ENCODE data around the gene KLHL6. TPM values are rescaled to one million over a fixed set of nuclear protein-coding genes. Genes with fewer than 3 reads are reported as not detected.

The KLHL6 gene
- total RNA-seq, 1 experiment from 2014 or later = 0.11 TPM

DNA sequence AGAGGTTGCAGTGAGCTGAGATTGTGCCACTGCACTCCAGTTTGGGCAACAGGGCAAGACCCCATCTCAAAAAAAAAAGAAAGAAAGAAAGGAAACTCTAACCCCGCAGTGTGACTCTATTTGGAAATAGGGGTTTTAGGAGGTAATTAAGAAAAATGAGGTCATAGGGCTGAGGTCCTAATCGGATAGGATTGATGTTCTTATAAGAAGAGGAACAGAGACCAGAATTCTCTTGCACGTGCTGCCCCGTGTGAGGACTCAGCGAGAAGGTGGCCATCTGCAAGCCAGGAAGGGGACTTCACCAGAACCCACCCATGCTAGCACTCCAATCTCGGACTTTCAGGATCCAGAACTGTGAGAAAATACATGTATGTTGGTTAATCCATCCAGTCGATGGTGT is 25.8 kb downstream of the KLHL6 start:
- no peak for DNase-seq (ENCODE audit: low spot score)
- no peak overlapping the region for H3K27ac Mint-ChIP-seq
- H3K4me1 Mint-ChIP-seq = peaks cover 25% of the 10 kb centered on the region
- H3K36me3 Mint-ChIP-seq = no peaks in the 10 kb centered on the region
- CTCF ChIA-PET = interaction anchor here (1.2 kb wide), 1 partner anchor 31 kb away, joined by 3 read pairs; no protein-coding TSS in a partner anchor
- H3K9me3 Mint-ChIP-seq = peaks cover 10% of the 10 kb centered on the region
- H3K4me3 Mint-ChIP-seq = no peak overlapping the region
- TF ChIP-seq ZNF121 (CRISPR knock-in tag; IDR thresholded peaks at IDR 0.05) = no peak
- TF ChIP-seq ZNF263 (CRISPR knock-in tag; IDR thresholded peaks at IDR 0.05; ENCODE audit: low read depth) = no peak
- TF ChIP-seq ETV6 (CRISPR knock-in tag; IDR thresholded peaks at IDR 0.05) = no peak
- TF ChIP-seq, protein P1, sequence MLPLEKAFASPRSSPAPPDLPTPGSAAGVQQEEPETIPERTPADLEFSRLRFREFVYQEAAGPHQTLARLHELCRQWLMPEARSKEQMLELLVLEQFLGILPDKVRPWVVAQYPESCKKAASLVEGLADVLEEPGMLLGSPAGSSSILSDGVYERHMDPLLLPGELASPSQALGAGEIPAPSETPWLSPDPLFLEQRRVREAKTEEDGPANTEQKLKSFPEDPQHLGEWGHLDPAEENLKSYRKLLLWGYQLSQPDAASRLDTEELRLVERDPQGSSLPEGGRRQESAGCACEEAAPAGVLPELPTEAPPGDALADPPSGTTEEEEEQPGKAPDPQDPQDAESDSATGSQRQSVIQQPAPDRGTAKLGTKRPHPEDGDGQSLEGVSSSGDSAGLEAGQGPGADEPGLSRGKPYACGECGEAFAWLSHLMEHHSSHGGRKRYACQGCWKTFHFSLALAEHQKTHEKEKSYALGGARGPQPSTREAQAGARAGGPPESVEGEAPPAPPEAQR (CRISPR knock-in tag; IDR thresholded peaks at IDR 0.05) = no peak
- TF ChIP-seq, protein P2, sequence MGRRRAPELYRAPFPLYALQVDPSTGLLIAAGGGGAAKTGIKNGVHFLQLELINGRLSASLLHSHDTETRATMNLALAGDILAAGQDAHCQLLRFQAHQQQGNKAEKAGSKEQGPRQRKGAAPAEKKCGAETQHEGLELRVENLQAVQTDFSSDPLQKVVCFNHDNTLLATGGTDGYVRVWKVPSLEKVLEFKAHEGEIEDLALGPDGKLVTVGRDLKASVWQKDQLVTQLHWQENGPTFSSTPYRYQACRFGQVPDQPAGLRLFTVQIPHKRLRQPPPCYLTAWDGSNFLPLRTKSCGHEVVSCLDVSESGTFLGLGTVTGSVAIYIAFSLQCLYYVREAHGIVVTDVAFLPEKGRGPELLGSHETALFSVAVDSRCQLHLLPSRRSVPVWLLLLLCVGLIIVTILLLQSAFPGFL (CRISPR knock-in tag; IDR thresholded peaks at IDR 0.05; ENCODE audit: borderline replicate concordance) = no peak
- TF ChIP-seq, protein P3, sequence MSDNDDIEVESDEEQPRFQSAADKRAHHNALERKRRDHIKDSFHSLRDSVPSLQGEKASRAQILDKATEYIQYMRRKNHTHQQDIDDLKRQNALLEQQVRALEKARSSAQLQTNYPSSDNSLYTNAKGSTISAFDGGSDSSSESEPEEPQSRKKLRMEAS (CRISPR knock-in tag; IDR thresholded peaks at IDR 0.05) = no peak
- TF ChIP-seq, protein P4, sequence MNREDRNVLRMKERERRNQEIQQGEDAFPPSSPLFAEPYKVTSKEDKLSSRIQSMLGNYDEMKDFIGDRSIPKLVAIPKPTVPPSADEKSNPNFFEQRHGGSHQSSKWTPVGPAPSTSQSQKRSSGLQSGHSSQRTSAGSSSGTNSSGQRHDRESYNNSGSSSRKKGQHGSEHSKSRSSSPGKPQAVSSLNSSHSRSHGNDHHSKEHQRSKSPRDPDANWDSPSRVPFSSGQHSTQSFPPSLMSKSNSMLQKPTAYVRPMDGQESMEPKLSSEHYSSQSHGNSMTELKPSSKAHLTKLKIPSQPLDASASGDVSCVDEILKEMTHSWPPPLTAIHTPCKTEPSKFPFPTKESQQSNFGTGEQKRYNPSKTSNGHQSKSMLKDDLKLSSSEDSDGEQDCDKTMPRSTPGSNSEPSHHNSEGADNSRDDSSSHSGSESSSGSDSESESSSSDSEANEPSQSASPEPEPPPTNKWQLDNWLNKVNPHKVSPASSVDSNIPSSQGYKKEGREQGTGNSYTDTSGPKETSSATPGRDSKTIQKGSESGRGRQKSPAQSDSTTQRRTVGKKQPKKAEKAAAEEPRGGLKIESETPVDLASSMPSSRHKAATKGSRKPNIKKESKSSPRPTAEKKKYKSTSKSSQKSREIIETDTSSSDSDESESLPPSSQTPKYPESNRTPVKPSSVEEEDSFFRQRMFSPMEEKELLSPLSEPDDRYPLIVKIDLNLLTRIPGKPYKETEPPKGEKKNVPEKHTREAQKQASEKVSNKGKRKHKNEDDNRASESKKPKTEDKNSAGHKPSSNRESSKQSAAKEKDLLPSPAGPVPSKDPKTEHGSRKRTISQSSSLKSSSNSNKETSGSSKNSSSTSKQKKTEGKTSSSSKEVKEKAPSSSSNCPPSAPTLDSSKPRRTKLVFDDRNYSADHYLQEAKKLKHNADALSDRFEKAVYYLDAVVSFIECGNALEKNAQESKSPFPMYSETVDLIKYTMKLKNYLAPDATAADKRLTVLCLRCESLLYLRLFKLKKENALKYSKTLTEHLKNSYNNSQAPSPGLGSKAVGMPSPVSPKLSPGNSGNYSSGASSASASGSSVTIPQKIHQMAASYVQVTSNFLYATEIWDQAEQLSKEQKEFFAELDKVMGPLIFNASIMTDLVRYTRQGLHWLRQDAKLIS (CRISPR knock-in tag; IDR thresholded peaks at IDR 0.05; ENCODE audit: borderline replicate concordance) = no peak
- no peak for TF ChIP-seq NFE2L1 (CRISPR knock-in tag; IDR thresholded peaks at IDR 0.05)
- TF ChIP-seq ZNF232 (CRISPR knock-in tag; IDR thresholded peaks at IDR 0.05) = no peak
- TF ChIP-seq, protein P5, sequence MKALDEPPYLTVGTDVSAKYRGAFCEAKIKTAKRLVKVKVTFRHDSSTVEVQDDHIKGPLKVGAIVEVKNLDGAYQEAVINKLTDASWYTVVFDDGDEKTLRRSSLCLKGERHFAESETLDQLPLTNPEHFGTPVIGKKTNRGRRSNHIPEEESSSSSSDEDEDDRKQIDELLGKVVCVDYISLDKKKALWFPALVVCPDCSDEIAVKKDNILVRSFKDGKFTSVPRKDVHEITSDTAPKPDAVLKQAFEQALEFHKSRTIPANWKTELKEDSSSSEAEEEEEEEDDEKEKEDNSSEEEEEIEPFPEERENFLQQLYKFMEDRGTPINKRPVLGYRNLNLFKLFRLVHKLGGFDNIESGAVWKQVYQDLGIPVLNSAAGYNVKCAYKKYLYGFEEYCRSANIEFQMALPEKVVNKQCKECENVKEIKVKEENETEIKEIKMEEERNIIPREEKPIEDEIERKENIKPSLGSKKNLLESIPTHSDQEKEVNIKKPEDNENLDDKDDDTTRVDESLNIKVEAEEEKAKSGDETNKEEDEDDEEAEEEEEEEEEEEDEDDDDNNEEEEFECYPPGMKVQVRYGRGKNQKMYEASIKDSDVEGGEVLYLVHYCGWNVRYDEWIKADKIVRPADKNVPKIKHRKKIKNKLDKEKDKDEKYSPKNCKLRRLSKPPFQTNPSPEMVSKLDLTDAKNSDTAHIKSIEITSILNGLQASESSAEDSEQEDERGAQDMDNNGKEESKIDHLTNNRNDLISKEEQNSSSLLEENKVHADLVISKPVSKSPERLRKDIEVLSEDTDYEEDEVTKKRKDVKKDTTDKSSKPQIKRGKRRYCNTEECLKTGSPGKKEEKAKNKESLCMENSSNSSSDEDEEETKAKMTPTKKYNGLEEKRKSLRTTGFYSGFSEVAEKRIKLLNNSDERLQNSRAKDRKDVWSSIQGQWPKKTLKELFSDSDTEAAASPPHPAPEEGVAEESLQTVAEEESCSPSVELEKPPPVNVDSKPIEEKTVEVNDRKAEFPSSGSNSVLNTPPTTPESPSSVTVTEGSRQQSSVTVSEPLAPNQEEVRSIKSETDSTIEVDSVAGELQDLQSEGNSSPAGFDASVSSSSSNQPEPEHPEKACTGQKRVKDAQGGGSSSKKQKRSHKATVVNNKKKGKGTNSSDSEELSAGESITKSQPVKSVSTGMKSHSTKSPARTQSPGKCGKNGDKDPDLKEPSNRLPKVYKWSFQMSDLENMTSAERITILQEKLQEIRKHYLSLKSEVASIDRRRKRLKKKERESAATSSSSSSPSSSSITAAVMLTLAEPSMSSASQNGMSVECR (CRISPR knock-in tag; IDR thresholded peaks at IDR 0.05; ENCODE audit: borderline replicate concordance) = no peak
- no peak for TF ChIP-seq HMGA2 (CRISPR knock-in tag; IDR thresholded peaks at IDR 0.05)
- TF ChIP-seq, protein P6, sequence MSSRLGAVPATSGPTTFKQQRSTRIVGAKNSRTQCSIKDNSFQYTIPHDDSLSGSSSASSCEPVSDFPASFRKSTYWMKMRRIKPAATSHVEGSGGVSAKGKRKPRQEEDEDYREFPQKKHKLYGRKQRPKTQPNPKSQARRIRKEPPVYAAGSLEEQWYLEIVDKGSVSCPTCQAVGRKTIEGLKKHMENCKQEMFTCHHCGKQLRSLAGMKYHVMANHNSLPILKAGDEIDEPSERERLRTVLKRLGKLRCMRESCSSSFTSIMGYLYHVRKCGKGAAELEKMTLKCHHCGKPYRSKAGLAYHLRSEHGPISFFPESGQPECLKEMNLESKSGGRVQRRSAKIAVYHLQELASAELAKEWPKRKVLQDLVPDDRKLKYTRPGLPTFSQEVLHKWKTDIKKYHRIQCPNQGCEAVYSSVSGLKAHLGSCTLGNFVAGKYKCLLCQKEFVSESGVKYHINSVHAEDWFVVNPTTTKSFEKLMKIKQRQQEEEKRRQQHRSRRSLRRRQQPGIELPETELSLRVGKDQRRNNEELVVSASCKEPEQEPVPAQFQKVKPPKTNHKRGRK (CRISPR knock-in tag; IDR thresholded peaks at IDR 0.05; ENCODE audit: borderline replicate concordance) = no peak
- TF ChIP-seq PRRX2 (CRISPR knock-in tag; IDR thresholded peaks at IDR 0.05) = no peak
- POLR2A ChIA-PET = no interaction called here
- H3K27me3 Mint-ChIP-seq (ENCODE audit: low read depth) = peaks cover 95% of the 10 kb centered on the region
- no peak for ATAC-seq
